Stimulated activated memory B cell treated with anti-CD40 and anti-IgM and Interleukin-4, amounts not matched to agents 10 μg/mL and 1 μg/mL and 100 μg/mL, for 72 hours (primary cell): ENCODE measurements around the gene ZNF559.

Source experiments
- ATAC-seq: fragments of 150-1000 bp; cut with Tn5 transposase; 2 replicates; pipeline ENCODE4 v1.10.0; 2021
- H3K27ac Mint-ChIP-seq: one replicate; pipeline ENCODE4 v1.8.0; 2022; ENCODE audit warnings: mild to moderate bottlenecking, mixed read lengths
- H3K27me3 Mint-ChIP-seq: one replicate; pipeline ENCODE4 v1.8.0; 2022; ENCODE audit warnings: mixed read lengths
- H3K36me3 Mint-ChIP-seq: one replicate; pipeline ENCODE4 v1.8.0; 2022; ENCODE audit warnings: mixed read lengths
- H3K4me1 Mint-ChIP-seq: one replicate; pipeline ENCODE4 v1.8.0; 2022; ENCODE audit warnings: mixed read lengths
- H3K4me3 Mint-ChIP-seq: one replicate; pipeline ENCODE4 v1.8.0; 2022; ENCODE audit warnings: mild to moderate bottlenecking, moderate library complexity, mixed read lengths
- H3K9me3 Mint-ChIP-seq: one replicate; pipeline ENCODE4 v1.8.0; 2022; ENCODE audit warnings: mixed read lengths

ZNF559 gene

DNA sequence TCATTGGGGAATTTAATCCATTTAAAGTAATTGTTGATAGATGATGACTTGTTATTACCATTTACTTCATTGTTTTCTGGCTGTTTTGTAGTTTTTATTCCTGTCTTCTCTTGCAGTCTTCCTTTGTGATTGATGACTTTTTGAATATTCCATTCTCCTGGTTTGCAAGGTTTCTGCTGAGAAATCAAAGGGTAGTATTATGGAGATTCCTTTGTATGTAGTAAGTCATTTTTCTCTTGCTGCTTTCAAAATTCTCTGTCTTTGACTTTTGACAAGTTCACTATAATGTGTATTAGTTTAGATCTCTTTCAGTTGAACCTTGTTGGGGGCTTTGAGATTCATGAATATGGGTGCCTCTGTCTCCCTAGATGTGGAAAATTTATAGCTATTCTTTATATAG is 6.0 kb downstream of the ZNF559 start:
- Mint-ChIP-seq H3K4me1 (peaks cover 8% of the 10 kb centered on the region), H3K4me3 (no peak overlapping the region), H3K27me3 (no peaks in the 10 kb centered on the region), H3K36me3 (peaks cover 89% of the 10 kb centered on the region), H3K27ac (no peak overlapping the region), H3K9me3 (peaks cover 25% of the 10 kb centered on the region)
- no peak for ATAC-seq

DNA sequence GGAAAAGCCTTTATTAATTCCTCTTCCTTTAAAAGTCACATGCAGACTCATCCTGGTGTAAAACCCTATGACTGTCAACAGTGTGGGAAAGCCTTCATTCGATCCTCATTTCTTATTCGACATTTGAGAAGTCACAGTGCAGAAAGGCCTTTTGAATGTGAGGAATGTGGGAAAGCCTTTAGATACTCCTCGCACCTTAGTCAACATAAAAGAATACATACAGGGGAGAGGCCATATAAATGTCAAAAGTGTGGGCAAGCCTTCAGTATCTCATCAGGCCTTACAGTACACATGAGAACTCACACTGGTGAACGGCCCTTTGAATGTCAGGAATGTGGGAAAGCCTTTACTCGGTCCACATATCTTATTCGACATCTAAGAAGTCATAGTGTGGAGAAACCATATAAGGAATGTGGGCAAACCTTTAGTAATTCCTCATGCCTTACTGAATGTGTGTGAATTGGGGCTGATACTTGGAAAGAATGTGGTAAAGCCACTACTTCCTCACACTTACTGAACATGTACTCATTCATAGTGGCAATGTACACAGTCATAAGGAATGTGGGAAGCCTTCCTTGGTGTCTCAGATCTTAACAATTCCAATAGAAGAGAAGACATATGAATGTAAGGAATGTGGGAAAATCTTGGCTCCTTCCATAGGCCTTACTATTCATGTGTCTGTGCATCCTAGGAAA is 18.8 kb downstream of the ZNF559 start:
- ATAC-seq = no peak
- peaks cover 84% of the 10 kb centered on the region for H3K36me3 Mint-ChIP-seq
- H3K4me3 Mint-ChIP-seq = no peak overlapping the region
- no peaks in the 10 kb centered on the region for H3K27me3 Mint-ChIP-seq
- no peak overlapping the region for H3K27ac Mint-ChIP-seq
- peaks cover 35% of the 10 kb centered on the region for H3K9me3 Mint-ChIP-seq
- no peaks in the 10 kb centered on the region for H3K4me1 Mint-ChIP-seq

DNA sequence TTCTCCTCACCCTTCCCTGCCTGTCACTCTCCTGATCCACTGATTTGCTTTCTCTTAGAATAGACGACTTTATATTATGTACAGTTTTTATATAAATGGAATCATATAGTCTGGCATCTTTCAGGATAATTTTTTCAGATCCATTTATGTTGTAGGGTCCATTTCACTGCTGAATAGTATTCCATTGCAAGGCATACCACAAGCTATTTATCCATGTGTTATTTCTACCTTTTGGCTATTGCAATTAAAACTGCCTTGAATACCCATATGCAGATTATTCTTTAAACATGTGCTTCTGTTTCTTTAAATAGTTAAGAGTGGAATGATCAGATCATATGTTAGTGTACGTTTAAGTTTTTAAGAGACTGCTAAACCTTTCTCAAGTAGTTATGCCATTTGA is 21.0 kb downstream of the ZNF559 start:
- Mint-ChIP-seq H3K36me3 (peaks cover 81% of the 10 kb centered on the region), H3K9me3 (peaks cover 33% of the 10 kb centered on the region), H3K4me3 (no peak overlapping the region), H3K27ac (no peak overlapping the region), H3K27me3 (no peaks in the 10 kb centered on the region), H3K4me1 (no peaks in the 10 kb centered on the region)
- no peak for ATAC-seq

DNA sequence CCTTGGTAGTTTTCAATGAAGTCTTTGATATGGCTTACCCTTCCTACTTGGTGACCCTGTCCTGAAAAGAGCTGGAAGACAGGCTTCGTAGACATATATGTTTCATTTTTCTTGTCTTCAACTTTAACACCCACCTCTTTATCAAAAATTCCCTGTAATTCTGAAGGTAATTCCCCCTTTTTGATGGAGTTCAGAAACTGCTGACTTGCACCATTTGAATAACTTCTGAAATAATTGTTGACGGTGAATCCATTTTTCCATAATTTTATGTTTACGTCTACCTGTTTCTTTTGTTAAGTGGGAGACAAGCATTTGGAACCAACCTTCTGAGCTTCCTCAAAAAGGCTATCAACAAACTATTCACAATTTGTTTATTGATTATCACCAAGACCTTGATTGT is 24.3 kb downstream of the ZNF559 start:
- H3K36me3 Mint-ChIP-seq = peaks cover 66% of the 10 kb centered on the region
- ATAC-seq = no peak
- H3K9me3 Mint-ChIP-seq = peaks cover 33% of the 10 kb centered on the region
- H3K4me3 Mint-ChIP-seq = no peak overlapping the region
- H3K4me1 Mint-ChIP-seq = no peaks in the 10 kb centered on the region
- no peaks in the 10 kb centered on the region for H3K27me3 Mint-ChIP-seq
- H3K27ac Mint-ChIP-seq = no peak overlapping the region

DNA sequence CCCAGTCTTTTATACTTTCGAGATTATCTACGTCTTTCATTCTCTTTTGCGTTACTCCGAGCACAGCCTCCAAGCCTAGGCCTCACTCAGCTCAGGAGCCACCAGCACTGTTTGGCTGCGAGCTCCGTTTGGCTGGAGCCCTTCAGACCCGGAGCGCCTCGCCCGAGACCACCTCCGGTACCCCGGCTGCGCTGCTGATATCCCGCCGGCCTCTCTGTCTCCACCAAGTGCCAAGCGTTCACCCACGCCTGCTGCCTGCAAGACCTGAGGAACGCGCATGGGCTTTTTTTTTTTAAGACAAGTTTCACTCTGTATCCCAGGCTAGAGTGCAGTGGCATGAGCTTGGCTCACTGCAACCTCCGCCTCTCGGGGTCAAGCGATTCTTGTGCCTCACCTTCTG is 24.7 kb downstream of the ZNF559 start:
- no peak for ATAC-seq
- peaks cover 62% of the 10 kb centered on the region for H3K36me3 Mint-ChIP-seq
- no peaks in the 10 kb centered on the region for H3K27me3 Mint-ChIP-seq
- H3K4me3 Mint-ChIP-seq = no peak overlapping the region
- peaks cover 30% of the 10 kb centered on the region for H3K9me3 Mint-ChIP-seq
- no peaks in the 10 kb centered on the region for H3K4me1 Mint-ChIP-seq
- no peak overlapping the region for H3K27ac Mint-ChIP-seq

DNA sequence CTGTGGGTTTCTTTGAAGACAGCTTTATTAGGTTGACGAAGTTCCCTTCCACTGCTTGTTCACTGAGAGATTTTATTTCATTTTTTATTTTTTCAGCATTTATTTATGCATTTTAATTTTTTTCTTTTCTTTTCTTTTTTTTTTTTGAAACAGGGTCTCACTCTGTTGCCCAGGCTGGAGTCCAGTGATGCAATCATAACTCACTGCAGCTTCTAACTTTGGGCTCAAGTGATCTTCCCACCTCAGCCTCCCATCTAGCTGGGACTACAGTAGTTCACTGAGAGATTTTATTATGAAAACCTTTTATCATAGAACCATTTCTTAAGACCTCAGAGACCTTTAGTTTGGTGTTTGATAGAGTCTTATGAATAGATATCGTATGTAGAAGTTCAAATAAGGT is 28.5 kb downstream of the ZNF559 start:
- Mint-ChIP-seq H3K9me3 (peaks cover 21% of the 10 kb centered on the region), H3K4me1 (no peaks in the 10 kb centered on the region), H3K27me3 (no peaks in the 10 kb centered on the region), H3K27ac (no peak overlapping the region), H3K36me3 (peaks cover 56% of the 10 kb centered on the region), H3K4me3 (no peak overlapping the region)
- ATAC-seq = no peak

DNA sequence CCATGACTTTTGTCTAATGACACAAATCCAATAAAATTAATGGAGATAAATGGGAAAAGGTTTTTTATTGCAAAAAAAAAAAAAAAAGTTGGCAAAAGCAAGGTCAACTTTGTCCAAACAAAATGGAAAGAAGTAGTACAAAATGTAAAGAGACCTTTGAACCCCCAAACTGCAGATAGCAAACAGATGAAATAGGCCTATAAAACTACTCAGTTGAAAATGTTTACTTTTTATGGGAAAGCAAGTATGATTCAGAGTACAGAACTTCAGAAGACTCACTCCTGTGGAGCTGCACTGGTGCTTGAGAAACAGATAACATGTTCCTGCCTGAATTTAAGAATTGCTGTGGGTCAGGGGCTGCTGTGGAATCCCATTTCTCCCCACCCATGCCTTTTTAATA is 29.0 kb downstream of the ZNF559 start:
- H3K9me3 Mint-ChIP-seq = peaks cover 21% of the 10 kb centered on the region
- H3K4me1 Mint-ChIP-seq = no peaks in the 10 kb centered on the region
- H3K4me3 Mint-ChIP-seq = no peak overlapping the region
- H3K36me3 Mint-ChIP-seq = peaks cover 60% of the 10 kb centered on the region
- no peaks in the 10 kb centered on the region for H3K27me3 Mint-ChIP-seq
- no peak overlapping the region for H3K27ac Mint-ChIP-seq
- no peak for ATAC-seq

DNA sequence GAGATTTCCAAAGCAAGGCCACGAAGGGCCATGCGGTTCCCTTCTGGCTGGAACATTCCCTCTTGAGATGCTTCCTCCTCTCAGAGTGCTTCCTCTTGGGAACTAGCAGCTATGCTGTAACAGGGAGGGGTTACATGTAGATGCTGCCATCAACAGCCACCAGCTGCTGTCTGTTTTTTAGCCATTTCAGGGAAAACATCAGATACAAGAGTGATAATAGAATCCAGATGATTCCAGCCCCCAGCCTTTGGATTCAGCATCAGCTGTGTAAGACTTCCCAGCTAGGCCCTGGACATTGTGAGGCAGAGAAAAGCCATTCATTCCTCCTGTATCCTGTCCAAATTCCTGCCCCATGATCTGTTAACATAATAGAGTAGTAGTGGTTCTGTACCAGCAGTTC is 30.7 kb downstream of the ZNF559 start:
- peaks cover 14% of the 10 kb centered on the region for H3K9me3 Mint-ChIP-seq
- H3K36me3 Mint-ChIP-seq = peaks cover 54% of the 10 kb centered on the region
- H3K4me1 Mint-ChIP-seq = no peaks in the 10 kb centered on the region
- no peak overlapping the region for H3K27ac Mint-ChIP-seq
- no peaks in the 10 kb centered on the region for H3K27me3 Mint-ChIP-seq
- H3K4me3 Mint-ChIP-seq = no peak overlapping the region
- no peak for ATAC-seq

DNA sequence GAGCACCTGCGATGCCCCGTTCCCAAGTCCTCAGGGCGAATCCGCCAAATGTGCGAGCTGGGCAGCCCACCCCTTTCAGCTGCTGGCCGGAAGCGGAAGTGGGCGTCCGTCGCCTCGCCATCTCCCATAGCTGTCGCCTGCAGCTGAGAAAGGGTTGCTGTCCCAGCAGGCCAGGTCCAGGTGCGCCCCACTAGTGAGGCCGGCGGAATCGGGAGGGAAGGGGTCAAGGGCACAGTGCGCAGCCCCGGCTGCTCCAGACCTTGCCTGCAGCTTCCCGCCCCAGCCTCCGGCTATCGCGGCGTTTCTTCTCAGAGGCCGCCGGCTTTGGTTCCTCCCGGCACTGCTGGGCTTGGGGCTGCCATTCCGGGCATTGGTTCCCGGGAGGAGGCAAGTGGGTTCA is 38.9 kb downstream of the ZNF559 start, which contains the start of gene ZNF177:
Gene ZNF177 (plus strand): TSS at position 109 of the 400 bp plus-strand sequence. CDS start 15,299 bp downstream, outside the sequence.
- no peak within 1 kb of the TSS for H3K27ac Mint-ChIP-seq
- H3K4me1 Mint-ChIP-seq = no peaks in the 10 kb centered on the region
- H3K27me3 Mint-ChIP-seq = no peaks in the 10 kb centered on the region
- H3K36me3 Mint-ChIP-seq = peaks cover 43% of the 10 kb centered on the region
- peaks cover 24% of the 10 kb centered on the region for H3K9me3 Mint-ChIP-seq
- no peak within 1 kb of the TSS for H3K4me3 Mint-ChIP-seq
- ATAC-seq = no peak

DNA sequence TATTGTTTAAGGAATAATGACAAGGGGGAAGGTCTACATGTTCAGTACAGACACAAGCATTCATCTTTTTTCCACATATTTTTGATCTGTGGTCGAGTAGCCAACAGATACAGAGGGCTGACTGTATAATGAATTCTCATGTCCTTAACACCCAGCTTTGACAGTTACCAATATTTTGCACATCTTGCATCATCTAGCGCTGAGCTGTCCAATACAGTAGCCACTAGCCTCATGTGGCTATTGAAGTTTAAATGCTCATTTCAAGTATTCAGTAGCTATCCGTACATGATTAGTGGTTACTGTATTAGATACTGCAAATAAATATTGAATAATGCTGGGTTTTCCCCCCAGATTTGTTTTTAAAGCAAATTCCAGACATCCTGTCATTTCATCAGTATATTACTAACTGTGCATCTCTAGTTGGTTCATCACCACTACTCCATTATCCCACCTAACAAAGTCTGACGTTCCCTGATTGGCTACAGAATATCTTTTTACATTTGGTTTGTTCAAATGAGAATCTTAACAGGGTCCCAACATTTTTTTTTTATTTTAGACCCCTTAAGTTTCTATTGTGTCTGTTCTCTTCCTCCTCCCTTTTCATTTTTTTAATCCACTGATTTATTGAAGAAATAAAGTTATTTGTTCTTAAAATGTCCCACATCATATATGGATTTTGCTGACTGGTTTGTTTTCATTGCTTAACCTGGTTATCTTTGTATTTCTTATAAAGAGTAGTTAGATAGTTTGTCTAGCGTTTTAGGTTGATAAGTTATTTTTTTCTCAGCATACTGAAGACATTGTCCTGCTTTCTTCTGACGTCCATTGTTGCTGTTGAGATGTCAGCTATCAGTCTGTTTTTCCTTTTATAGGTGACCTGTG is 47.0 kb downstream of the ZNF559 start:
- H3K27me3 Mint-ChIP-seq = no peaks in the 10 kb centered on the region
- ATAC-seq = no peak
- no peaks in the 10 kb centered on the region for H3K4me1 Mint-ChIP-seq
- H3K27ac Mint-ChIP-seq = no peak overlapping the region
- peaks cover 82% of the 10 kb centered on the region for H3K36me3 Mint-ChIP-seq
- H3K9me3 Mint-ChIP-seq = peaks cover 33% of the 10 kb centered on the region
- H3K4me3 Mint-ChIP-seq = no peak overlapping the region

DNA sequence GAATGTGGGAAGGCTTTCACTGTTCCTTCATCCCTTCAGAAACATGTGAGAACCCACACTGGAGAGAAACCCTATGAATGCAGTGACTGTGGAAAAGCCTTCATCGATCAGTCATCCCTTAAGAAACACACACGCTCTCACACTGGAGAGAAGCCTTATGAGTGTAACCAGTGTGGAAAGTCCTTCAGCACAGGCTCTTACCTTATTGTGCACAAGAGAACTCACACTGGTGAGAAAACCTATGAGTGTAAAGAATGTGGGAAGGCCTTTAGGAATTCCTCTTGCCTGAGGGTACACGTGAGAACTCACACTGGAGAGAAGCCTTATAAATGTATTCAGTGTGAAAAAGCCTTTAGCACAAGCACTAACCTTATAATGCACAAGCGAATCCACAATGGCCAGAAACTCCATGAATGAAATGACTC is 57.4 kb downstream of the ZNF559 start:
- Mint-ChIP-seq H3K4me1 (no peaks in the 10 kb centered on the region), H3K4me3 (no peak overlapping the region), H3K27me3 (no peaks in the 10 kb centered on the region), H3K27ac (no peak overlapping the region), H3K36me3 (peaks cover 92% of the 10 kb centered on the region), H3K9me3 (peaks cover 27% of the 10 kb centered on the region)
- no peak for ATAC-seq
